GM23338 (cell line): ENCODE results near the gene CHP1. TPM values are rescaled to one million over a fixed set of nuclear protein-coding genes. Genes with fewer than 3 reads are reported as not detected.

Experiments used
- ATAC-seq: fragments of 200-7000 bp; cut with Tn5 transposase; 3 replicates; pipeline ENCODE4 v1.9.1; 2020
- DNase-seq: peaks from one replicate; pipeline ENCODE4 v3.0.0-alpha.2; 2015; ENCODE audit warnings: low spot score
- H2AFZ ChIP-seq: fragments of 200-600 bp; sonication (generic); 2 replicates; pipeline ENCODE4 v1.8.0; 2016; ENCODE audit warnings: antibody characterized with exemption, mild to moderate bottlenecking, moderate library complexity
- H3F3A ChIP-seq: fragments of 200-600 bp; sonication (generic); replicated peaks from 2 replicates; pipeline ENCODE4 v1.8.0; 2017; ENCODE audit warnings: antibody characterized with exemption, mixed run types, low read depth
- H3K27ac ChIP-seq: fragments of 200-600 bp; sonication (generic); 2 replicates; pipeline ENCODE4 v1.6.1; 2016; ENCODE audit warnings: low read depth
- H3K27me3 ChIP-seq: fragments of 200-600 bp; sonication (generic); 2 replicates; pipeline ENCODE4 v1.8.0; 2016; ENCODE audit warnings: mild to moderate bottlenecking, mixed run types, moderate library complexity; ENCODE audit not compliant: insufficient read depth
- H3K36me3 ChIP-seq: fragments of 200-600 bp; sonication (generic); 2 replicates; pipeline ENCODE4 v1.8.0; 2016; ENCODE audit warnings: mild to moderate bottlenecking; ENCODE audit not compliant: insufficient read depth
- H3K4me1 ChIP-seq: fragments of 200-600 bp; sonication (generic); 2 replicates; pipeline ENCODE4 v1.8.0; 2016; ENCODE audit warnings: mild to moderate bottlenecking, moderate library complexity; ENCODE audit not compliant: insufficient read depth
- H3K4me2 ChIP-seq: fragments of 200-600 bp; sonication (generic); 2 replicates; pipeline ENCODE4 v1.7.1; 2017; ENCODE audit warnings: mixed run types
- H3K4me3 ChIP-seq: fragments of 200-600 bp; sonication (generic); 2 replicates; pipeline ENCODE4 v1.6.1; 2016; ENCODE audit warnings: mixed run types
- H3K79me2 ChIP-seq: fragments of 200-600 bp; sonication (generic); replicated peaks from 2 replicates; pipeline ENCODE4 v1.8.0; 2017; ENCODE audit warnings: mild to moderate bottlenecking; ENCODE audit not compliant: insufficient read depth
- H3K9me2 ChIP-seq: fragments of 200-600 bp; sonication (generic); 2 replicates; pipeline ENCODE4 v1.8.0; 2017; ENCODE audit not compliant: insufficient read depth
- H4K20me1 ChIP-seq: fragments of 200-600 bp; sonication (generic); replicated peaks from 2 replicates; pipeline ENCODE4 v1.8.0; 2017; ENCODE audit warnings: mild to moderate bottlenecking; ENCODE audit not compliant: insufficient read depth
- H3K27ac Mint-ChIP-seq: 2 replicates; pipeline ENCODE4 v1.8.0; 2020; ENCODE audit warnings: inconsistent platforms, mild to moderate bottlenecking, moderate library complexity, mixed read lengths
- H3K27me3 Mint-ChIP-seq: 3 replicates; pipeline ENCODE4 v1.8.0; 2022; ENCODE audit warnings: low read depth, mild to moderate bottlenecking, moderate library complexity, mixed read lengths, inconsistent platforms; ENCODE audit not compliant: insufficient read depth, poor library complexity
- H3K36me3 Mint-ChIP-seq: 3 replicates; pipeline ENCODE4 v1.8.0; 2021; ENCODE audit warnings: low read depth, mild to moderate bottlenecking, inconsistent platforms, moderate library complexity, mixed read lengths
- H3K4me1 Mint-ChIP-seq: 3 replicates; pipeline ENCODE4 v1.8.0; 2020; ENCODE audit warnings: mild to moderate bottlenecking, inconsistent platforms, mixed read lengths
- H3K4me3 Mint-ChIP-seq: 3 replicates; pipeline ENCODE4 v1.8.0; 2021; ENCODE audit warnings: moderate library complexity, mild to moderate bottlenecking, inconsistent platforms, mixed read lengths
- H3K9me3 Mint-ChIP-seq: 3 replicates; pipeline ENCODE4 v1.8.0; 2020; ENCODE audit warnings: moderate library complexity, mild to moderate bottlenecking, inconsistent platforms, mixed read lengths
- CREB1 ChIP-seq: fragments of 250-450 bp; sonication (Bioruptor Pico); IDR thresholded peaks from 2 replicates; pipeline ENCODE4 v1.5.0; 2020; ENCODE audit warnings: low read depth, mild to moderate bottlenecking, moderate library complexity
- EZH2phosphoT487 ChIP-seq: fragments of 200-600 bp; sonication (generic); IDR thresholded peaks from one replicate; pipeline ENCODE4 v1.8.1; 2018; ENCODE audit warnings: antibody characterized with exemption; ENCODE audit not compliant: unreplicated experiment
- JUNB ChIP-seq: IDR thresholded peaks from one replicate; pipeline ENCODE4 v1.6.1; 2016; ENCODE audit warnings: antibody characterized with exemption; ENCODE audit not compliant: unreplicated experiment
- POLR2AphosphoS5 ChIP-seq: IDR thresholded peaks from 2 replicates; pipeline ENCODE4 v1.6.1; 2016; ENCODE audit warnings: antibody characterized with exemption, low read depth
- STAT1 ChIP-seq: IDR thresholded peaks from one replicate; pipeline ENCODE4 v1.6.1; 2016; ENCODE audit warnings: antibody characterized with exemption; ENCODE audit not compliant: unreplicated experiment
- ZNF114 ChIP-seq: fragments of 250-450 bp; sonication (Bioruptor Pico); IDR thresholded peaks from 2 replicates; pipeline ENCODE4 v1.5.0; 2020; ENCODE audit warnings: mild to moderate bottlenecking, moderate library complexity
- polyA plus RNA-seq: library from polyadenylated mRNA; unstranded; fragments of >200 nt; fragmentation: Nextera tagmentation; extraction: Ambion mirVana; gene quantifications from 2 replicates; pipeline ENCODE4 v1.2.1, GENCODE V29; 2016
- total RNA-seq: library from RNA; depleted of rRNA; stranded (reverse); fragments of >200 nt; shearing (Covaris generic); gene quantifications from 2 replicates; pipeline ENCODE4 v1.2.3, GENCODE V29; 2014
- TF ChIP-seq, protein P1 (sequence below): IDR thresholded peaks from one replicate; pipeline ENCODE4 v1.6.1; 2018; ENCODE audit warnings: antibody characterized with exemption; ENCODE audit not compliant: unreplicated experiment
- TF ChIP-seq, protein P2 (sequence below): fragments of 250-450 bp; sonication (Bioruptor Pico); IDR thresholded peaks from 2 replicates; pipeline ENCODE4 v1.5.0; 2020; ENCODE audit warnings: mild to moderate bottlenecking, moderate library complexity

The CHP1 gene
- total and polyA plus RNA-seq, 2 experiments from 2014 or later, result 62.3 to 109 TPM

DNA sequence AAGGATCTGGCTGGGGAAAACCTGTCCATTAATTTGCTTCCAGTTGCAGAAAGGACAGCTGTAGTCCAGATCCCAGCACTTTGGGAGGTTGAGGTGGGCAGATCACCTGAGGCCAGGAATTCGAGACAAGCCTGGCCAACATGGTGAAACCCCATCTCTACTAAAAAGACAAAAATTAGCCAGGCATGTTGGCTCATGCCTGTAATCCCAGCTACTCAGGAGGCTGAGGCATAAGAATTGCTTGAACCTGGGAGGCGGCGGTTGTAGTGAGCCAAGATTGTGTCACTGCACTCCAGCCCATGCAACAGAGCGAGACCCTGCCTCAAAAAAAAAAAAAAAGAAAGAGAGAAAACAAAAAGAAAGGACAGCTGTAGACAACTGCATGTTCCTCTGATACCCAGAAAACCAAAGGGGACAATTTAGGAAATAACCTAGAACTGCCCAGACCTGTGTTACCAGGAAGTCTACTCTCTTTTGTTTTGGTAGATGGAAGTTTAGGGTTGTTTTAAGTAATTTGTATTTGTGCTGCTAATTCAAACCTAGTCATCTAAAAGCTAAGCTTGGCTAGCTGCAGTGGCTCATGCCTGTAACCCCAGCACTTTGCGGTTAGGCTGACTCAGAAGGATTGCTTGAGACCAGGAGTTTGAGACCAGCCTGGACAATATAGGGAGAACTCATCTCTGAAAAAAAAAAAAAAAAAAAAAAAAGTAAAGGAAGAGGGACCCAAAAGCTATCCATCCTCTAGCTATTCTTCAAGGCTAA, 23.2 kb upstream of the CHP1 start:
- no peak overlapping the region for H3K4me3 Mint-ChIP-seq
- H3K36me3 Mint-ChIP-seq, result no peaks in the 10 kb centered on the region
- no peaks in the 10 kb centered on the region for H3K36me3 ChIP-seq
- no peak overlapping the region for H3K27ac ChIP-seq
- no peaks in the 10 kb centered on the region for H3K9me2 ChIP-seq
- H3K9me3 Mint-ChIP-seq, result no peaks in the 10 kb centered on the region
- H3K4me2 ChIP-seq, result no peak overlapping the region
- no peak for ATAC-seq
- H3K27ac Mint-ChIP-seq, result no peak overlapping the region
- H2AFZ ChIP-seq, result peak overlapping the region; percentile 93
- TF ChIP-seq, protein P1, sequence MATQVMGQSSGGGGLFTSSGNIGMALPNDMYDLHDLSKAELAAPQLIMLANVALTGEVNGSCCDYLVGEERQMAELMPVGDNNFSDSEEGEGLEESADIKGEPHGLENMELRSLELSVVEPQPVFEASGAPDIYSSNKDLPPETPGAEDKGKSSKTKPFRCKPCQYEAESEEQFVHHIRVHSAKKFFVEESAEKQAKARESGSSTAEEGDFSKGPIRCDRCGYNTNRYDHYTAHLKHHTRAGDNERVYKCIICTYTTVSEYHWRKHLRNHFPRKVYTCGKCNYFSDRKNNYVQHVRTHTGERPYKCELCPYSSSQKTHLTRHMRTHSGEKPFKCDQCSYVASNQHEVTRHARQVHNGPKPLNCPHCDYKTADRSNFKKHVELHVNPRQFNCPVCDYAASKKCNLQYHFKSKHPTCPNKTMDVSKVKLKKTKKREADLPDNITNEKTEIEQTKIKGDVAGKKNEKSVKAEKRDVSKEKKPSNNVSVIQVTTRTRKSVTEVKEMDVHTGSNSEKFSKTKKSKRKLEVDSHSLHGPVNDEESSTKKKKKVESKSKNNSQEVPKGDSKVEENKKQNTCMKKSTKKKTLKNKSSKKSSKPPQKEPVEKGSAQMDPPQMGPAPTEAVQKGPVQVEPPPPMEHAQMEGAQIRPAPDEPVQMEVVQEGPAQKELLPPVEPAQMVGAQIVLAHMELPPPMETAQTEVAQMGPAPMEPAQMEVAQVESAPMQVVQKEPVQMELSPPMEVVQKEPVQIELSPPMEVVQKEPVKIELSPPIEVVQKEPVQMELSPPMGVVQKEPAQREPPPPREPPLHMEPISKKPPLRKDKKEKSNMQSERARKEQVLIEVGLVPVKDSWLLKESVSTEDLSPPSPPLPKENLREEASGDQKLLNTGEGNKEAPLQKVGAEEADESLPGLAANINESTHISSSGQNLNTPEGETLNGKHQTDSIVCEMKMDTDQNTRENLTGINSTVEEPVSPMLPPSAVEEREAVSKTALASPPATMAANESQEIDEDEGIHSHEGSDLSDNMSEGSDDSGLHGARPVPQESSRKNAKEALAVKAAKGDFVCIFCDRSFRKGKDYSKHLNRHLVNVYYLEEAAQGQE, result no peak
- no peak for TF ChIP-seq CREB1
- TF ChIP-seq STAT1, result no peak
- no peak for TF ChIP-seq JUNB
- TF ChIP-seq EZH2phosphoT487, result no peak
- no peak for TF ChIP-seq POLR2AphosphoS5
- TF ChIP-seq, protein P2, sequence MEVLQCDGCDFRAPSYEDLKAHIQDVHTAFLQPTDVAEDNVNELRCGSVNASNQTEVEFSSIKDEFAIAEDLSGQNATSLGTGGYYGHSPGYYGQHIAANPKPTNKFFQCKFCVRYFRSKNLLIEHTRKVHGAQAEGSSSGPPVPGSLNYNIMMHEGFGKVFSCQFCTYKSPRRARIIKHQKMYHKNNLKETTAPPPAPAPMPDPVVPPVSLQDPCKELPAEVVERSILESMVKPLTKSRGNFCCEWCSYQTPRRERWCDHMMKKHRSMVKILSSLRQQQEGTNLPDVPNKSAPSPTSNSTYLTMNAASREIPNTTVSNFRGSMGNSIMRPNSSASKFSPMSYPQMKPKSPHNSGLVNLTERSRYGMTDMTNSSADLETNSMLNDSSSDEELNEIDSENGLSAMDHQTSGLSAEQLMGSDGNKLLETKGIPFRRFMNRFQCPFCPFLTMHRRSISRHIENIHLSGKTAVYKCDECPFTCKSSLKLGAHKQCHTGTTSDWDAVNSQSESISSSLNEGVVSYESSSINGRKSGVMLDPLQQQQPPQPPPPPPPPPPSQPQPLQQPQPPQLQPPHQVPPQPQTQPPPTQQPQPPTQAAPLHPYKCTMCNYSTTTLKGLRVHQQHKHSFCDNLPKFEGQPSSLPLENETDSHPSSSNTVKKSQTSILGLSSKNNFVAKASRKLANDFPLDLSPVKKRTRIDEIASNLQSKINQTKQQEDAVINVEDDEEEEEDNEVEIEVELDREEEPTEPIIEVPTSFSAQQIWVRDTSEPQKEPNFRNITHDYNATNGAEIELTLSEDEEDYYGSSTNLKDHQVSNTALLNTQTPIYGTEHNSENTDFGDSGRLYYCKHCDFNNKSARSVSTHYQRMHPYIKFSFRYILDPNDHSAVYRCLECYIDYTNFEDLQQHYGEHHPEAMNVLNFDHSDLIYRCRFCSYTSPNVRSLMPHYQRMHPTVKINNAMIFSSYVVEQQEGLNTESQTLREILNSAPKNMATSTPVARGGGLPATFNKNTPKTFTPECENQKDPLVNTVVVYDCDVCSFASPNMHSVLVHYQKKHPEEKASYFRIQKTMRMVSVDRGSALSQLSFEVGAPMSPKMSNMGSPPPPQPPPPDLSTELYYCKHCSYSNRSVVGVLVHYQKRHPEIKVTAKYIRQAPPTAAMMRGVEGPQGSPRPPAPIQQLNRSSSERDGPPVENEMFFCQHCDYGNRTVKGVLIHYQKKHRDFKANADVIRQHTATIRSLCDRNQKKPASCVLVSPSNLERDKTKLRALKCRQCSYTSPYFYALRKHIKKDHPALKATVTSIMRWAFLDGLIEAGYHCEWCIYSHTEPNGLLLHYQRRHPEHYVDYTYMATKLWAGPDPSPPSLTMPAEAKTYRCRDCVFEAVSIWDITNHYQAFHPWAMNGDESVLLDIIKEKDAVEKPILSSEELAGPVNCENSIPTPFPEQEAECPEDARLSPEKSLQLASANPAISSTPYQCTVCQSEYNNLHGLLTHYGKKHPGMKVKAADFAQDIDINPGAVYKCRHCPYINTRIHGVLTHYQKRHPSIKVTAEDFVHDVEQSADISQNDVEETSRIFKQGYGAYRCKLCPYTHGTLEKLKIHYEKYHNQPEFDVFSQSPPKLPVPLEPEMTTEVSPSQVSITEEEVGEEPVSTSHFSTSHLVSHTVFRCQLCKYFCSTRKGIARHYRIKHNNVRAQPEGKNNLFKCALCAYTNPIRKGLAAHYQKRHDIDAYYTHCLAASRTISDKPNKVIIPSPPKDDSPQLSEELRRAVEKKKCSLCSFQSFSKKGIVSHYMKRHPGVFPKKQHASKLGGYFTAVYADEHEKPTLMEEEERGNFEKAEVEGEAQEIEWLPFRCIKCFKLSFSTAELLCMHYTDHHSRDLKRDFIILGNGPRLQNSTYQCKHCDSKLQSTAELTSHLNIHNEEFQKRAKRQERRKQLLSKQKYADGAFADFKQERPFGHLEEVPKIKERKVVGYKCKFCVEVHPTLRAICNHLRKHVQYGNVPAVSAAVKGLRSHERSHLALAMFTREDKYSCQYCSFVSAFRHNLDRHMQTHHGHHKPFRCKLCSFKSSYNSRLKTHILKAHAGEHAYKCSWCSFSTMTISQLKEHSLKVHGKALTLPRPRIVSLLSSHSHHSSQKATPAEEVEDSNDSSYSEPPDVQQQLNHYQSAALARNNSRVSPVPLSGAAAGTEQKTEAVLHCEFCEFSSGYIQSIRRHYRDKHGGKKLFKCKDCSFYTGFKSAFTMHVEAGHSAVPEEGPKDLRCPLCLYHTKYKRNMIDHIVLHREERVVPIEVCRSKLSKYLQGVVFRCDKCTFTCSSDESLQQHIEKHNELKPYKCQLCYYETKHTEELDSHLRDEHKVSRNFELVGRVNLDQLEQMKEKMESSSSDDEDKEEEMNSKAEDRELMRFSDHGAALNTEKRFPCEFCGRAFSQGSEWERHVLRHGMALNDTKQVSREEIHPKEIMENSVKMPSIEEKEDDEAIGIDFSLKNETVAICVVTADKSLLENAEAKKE (CRISPR knock-in tag), result no peak
- TF ChIP-seq ZNF114 (CRISPR knock-in tag), result no peak
- H4K20me1 ChIP-seq, result no peaks in the 10 kb centered on the region
- no peaks in the 10 kb centered on the region for H3F3A ChIP-seq
- peaks cover 5% of the 10 kb centered on the region; the same call in 1 of the 3 replicates for H3K4me1 Mint-ChIP-seq
- H3K27me3 ChIP-seq, result no peaks in the 10 kb centered on the region
- no peak overlapping the region for H3K4me3 ChIP-seq
- H3K4me1 ChIP-seq, result 0 out of 2 replicates have a peak, but pooled peaks cover 8% of the 10 kb centered on the region
- peaks cover 6% of the 10 kb centered on the region for H3K27me3 Mint-ChIP-seq
- H3K79me2 ChIP-seq, result no peaks in the 10 kb centered on the region
- no peak for DNase-seq
